ENCODE measurements around the gene LRRC9.

DNA sequence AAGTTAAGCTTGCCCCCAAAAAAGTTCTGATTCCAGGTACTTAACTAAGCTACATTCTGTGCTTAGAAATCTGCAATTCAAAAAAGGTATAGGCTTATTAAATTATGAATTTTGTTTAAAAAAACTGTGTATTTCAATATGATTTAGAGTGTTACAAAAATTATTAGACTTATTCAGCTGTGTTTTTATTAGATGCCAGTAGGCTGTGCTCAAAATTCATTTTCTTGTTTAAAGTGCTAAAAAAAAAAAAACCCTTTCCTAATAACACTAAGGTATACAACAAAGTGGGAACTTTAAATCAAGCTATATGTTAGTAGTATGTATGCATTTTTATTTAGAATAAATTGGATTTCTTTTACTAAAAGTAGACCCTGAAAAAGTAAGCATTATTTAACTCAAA is 25.0 kb downstream of the LRRC9 start:
- TF ChIP-seq EZH2 (IDR thresholded peaks at IDR 0.05; ENCODE audit: borderline replicate concordance, low read depth, low read length, severe bottlenecking) (no peak), POLR2AphosphoS5 (IDR thresholded peaks at IDR 0.05; ENCODE audit: insufficient read depth, low read depth, low read length) (no peak), POLR2A (IDR thresholded peaks at IDR 0.05; ENCODE audit: low read depth, low read length) (no peak), MYC (IDR thresholded peaks at IDR 0.05; ENCODE audit: low read depth, low read length) (no peak), JUN (IDR thresholded peaks at IDR 0.05; ENCODE audit: borderline replicate concordance, insufficient read depth, insufficient read length, low read depth) (no peak), FOS (IDR thresholded peaks at IDR 0.05; ENCODE audit: borderline replicate concordance, insufficient read depth, low read length) (no peak), GATA2 (IDR thresholded peaks at IDR 0.05; ENCODE audit: insufficient read depth, insufficient read length, low read depth, low read length) (no peak)
- TF ChIP-seq, protein P1, sequence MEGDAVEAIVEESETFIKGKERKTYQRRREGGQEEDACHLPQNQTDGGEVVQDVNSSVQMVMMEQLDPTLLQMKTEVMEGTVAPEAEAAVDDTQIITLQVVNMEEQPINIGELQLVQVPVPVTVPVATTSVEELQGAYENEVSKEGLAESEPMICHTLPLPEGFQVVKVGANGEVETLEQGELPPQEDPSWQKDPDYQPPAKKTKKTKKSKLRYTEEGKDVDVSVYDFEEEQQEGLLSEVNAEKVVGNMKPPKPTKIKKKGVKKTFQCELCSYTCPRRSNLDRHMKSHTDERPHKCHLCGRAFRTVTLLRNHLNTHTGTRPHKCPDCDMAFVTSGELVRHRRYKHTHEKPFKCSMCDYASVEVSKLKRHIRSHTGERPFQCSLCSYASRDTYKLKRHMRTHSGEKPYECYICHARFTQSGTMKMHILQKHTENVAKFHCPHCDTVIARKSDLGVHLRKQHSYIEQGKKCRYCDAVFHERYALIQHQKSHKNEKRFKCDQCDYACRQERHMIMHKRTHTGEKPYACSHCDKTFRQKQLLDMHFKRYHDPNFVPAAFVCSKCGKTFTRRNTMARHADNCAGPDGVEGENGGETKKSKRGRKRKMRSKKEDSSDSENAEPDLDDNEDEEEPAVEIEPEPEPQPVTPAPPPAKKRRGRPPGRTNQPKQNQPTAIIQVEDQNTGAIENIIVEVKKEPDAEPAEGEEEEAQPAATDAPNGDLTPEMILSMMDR (IDR thresholded peaks at IDR 0.05; ENCODE audit: extremely low read depth in 1 of 2, insufficient read depth in 1 of 2, low read depth in 1 of 2, low read length in 2 of 2), result no peak
- TF ChIP-seq, protein P2, sequence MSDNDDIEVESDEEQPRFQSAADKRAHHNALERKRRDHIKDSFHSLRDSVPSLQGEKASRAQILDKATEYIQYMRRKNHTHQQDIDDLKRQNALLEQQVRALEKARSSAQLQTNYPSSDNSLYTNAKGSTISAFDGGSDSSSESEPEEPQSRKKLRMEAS (IDR thresholded peaks at IDR 0.05; ENCODE audit: insufficient read depth, insufficient read length), result no peak
